CD4-positive, alpha-beta T cell treated with Interleukin-10 for 1 hour (primary cell): ENCODE measurements around the gene ABCA13.

Experiments used
- DNase-seq: peaks from one replicate; pipeline ENCODE4 v3.0.0-alpha.2; 2020

The ABCA13 gene

GRCh38 chr7:48388911-48389310 lies 217.7 kb downstream of the ABCA13 start:
- DNase-seq, result no peak

GRCh38 chr7:48389977-48390376 lies 218.7 kb downstream of the ABCA13 start:
- no peak for DNase-seq

- DNase-seq, result no peak
These were observed 219.4 kb downstream of the ABCA13 start for GRCh38 chr7:48390388-48391327.

- DNase-seq, result no peak
These were observed 226.9 kb downstream of the ABCA13 start for GRCh38 chr7:48398191-48398590.

GRCh38 chr7:48402721-48403120 lies 231.5 kb downstream of the ABCA13 start:
- DNase-seq, result no peak

- DNase-seq, result no peak
These were observed 237.5 kb downstream of the ABCA13 start for GRCh38 chr7:48408731-48409130.

- no peak for DNase-seq
These were observed 240.4 kb downstream of the ABCA13 start for GRCh38 chr7:48411619-48412018.

GRCh38 chr7:48414011-48414732 lies 242.9 kb downstream of the ABCA13 start:
- no peak for DNase-seq

GRCh38 chr7:48416327-48416908 lies 245.2 kb downstream of the ABCA13 start:
- DNase-seq, result no peak

GRCh38 chr7:48419401-48419800 lies 248.1 kb downstream of the ABCA13 start:
- no peak for DNase-seq

- DNase-seq, result no peak
These were observed 248.9 kb downstream of the ABCA13 start for GRCh38 chr7:48420206-48420605.

- DNase-seq, result no peak
These were observed 250.1 kb downstream of the ABCA13 start for GRCh38 chr7:48421357-48421756.

GRCh38 chr7:48424731-48425130 lies 253.5 kb downstream of the ABCA13 start:
- DNase-seq, result no peak

- no peak for DNase-seq
These were observed 255.2 kb downstream of the ABCA13 start for GRCh38 chr7:48426331-48426965.

GRCh38 chr7:48426966-48427555 lies 255.8 kb downstream of the ABCA13 start:
- DNase-seq, result no peak

- no peak for DNase-seq
These were observed 256.4 kb downstream of the ABCA13 start for GRCh38 chr7:48427671-48428070.

- no peak for DNase-seq
These were observed 256.9 kb downstream of the ABCA13 start for GRCh38 chr7:48428091-48428684.

- DNase-seq, result no peak
These were observed 257.9 kb downstream of the ABCA13 start for GRCh38 chr7:48429117-48429516.

GRCh38 chr7:48438206-48438605 lies 266.9 kb downstream of the ABCA13 start:
- no peak for DNase-seq

- no peak for DNase-seq
These were observed 270.7 kb downstream of the ABCA13 start for GRCh38 chr7:48441848-48442492.

- DNase-seq, result no peak
These were observed 271.8 kb downstream of the ABCA13 start for GRCh38 chr7:48443051-48443450.

- DNase-seq, result no peak
These were observed 275.5 kb downstream of the ABCA13 start for GRCh38 chr7:48446721-48447120.
